GM18511 (cell line): ENCODE measurements around the gene GAGE12G.
"Not testable (repeated sequence)": the region's sequence is repeated elsewhere in the genome, so short reads cannot be mapped to it uniquely, and the experiment has no call there.

Experiments used
- ATAC-seq: cut with Tn5 transposase; IDR thresholded peaks from one replicate; pipeline ENCODE4 v1.9.1; 2021; ENCODE audit warnings: mild to moderate bottlenecking, moderate library complexity; ENCODE audit not compliant: unreplicated experiment

GAGE12G gene

GRCh38 chrX:49570100-49570499 is at the start of gene GAGE12G:
Gene GAGE12G (plus strand): TSS chrX:49570400. CDS start chrX:49571555, 1,155 bp downstream.
- not testable (repeated sequence) for ATAC-seq

- ATAC-seq: not testable (repeated sequence)
These were observed 38.3 kb upstream of the GAGE12G start, which contains the start of gene GAGE12C for GRCh38 chrX:49531877-49532276. Gene GAGE12C (plus strand): TSS chrX:49532177. CDS start chrX:49533332, 1,155 bp downstream.

- ATAC-seq: not testable (repeated sequence)
These were observed 28.8 kb upstream of the GAGE12G start, which contains the start of gene GAGE12D for GRCh38 chrX:49541433-49541832. Gene GAGE12D (plus strand): TSS chrX:49541733. CDS start chrX:49542888, 1,155 bp downstream.

- not testable (repeated sequence) for ATAC-seq
These were observed 19.2 kb upstream of the GAGE12G start, which contains the start of gene GAGE12E for GRCh38 chrX:49550989-49551388. Gene GAGE12E (plus strand): TSS chrX:49551289. CDS start chrX:49552444, 1,155 bp downstream.

- not testable (repeated sequence) for ATAC-seq
These were observed 9.7 kb upstream of the GAGE12G start, which contains the start of gene GAGE12F for GRCh38 chrX:49560542-49560941. Gene GAGE12F (plus strand): TSS chrX:49560842. CDS start chrX:49561997, 1,155 bp downstream.

GRCh38 chrX:49568728-49569127 is 1.5 kb upstream of the GAGE12G start:
- not testable (repeated sequence) for ATAC-seq

GRCh38 chrX:49569152-49569551 is 1.0 kb upstream of the GAGE12G start:
- not testable (repeated sequence) for ATAC-seq

- ATAC-seq: not testable (repeated sequence)
These were observed 9.4 kb downstream of the GAGE12G start, which contains the start of gene GAGE12H for GRCh38 chrX:49579649-49580048. Gene GAGE12H (plus strand): TSS chrX:49579949. CDS start chrX:49581104, 1,155 bp downstream.

- ATAC-seq: not testable (repeated sequence)
These were observed 19.0 kb downstream of the GAGE12G start, which contains the start of gene GAGE2A for GRCh38 chrX:49589196-49589595. Gene GAGE2A (plus strand): TSS chrX:49589496. CDS start chrX:49590651, 1,155 bp downstream.

GRCh38 chrX:49589769-49590478 is 19.7 kb downstream of the GAGE12G start:
- not testable (repeated sequence) for ATAC-seq

GRCh38 chrX:49590488-49590887 is 20.3 kb downstream of the GAGE12G start:
- ATAC-seq: not testable (repeated sequence)

GRCh38 chrX:49598720-49599119 is 28.5 kb downstream of the GAGE12G start, which contains the start of gene GAGE1:
Gene GAGE1 (plus strand): TSS chrX:49599020. CDS start chrX:49600175, 1,155 bp downstream.
- not testable (repeated sequence) for ATAC-seq

- ATAC-seq: no peak
These were observed 40.6 kb downstream of the GAGE12G start for GRCh38 chrX:49610718-49611310.

GRCh38 chrX:49618574-49618973 is 48.4 kb downstream of the GAGE12G start:
- ATAC-seq: no peak
